Gastrocnemius medialis (tissue), 4 donors: ENCODE measurements around the gene MILR1. TPM values are rescaled to one million over a fixed set of nuclear protein-coding genes. Genes with fewer than 3 reads are reported as not detected.
A peak's percentile ranks its signal among the peaks of the same experiment; 100 is the strongest.

ENCODE experiments used
- ATAC-seq, 2 donors: fragments of 150-250 bp; one replicate each; pipeline ENCODE4 v1.9.1; 2016
- DNase-seq, 2 donors: peaks; one replicate each; pipeline ENCODE4 v3.0.0-alpha.2; 2019
- H3K27ac ChIP-seq, 4 donors: fragments of 200-600 bp; sonication (generic); 1 replicate in 1 of 4; 2 replicates in 3 of 4; pipeline ENCODE4 v1.5.1; 2016 to 2018; ENCODE audit warnings: mild to moderate bottlenecking in 2 of 4, moderate library complexity in 1 of 4
- H3K27me3 ChIP-seq, 3 donors: fragments of 200-600 bp; sonication (generic) in 2 of 3; 1 replicate in 1 of 3; 2 replicates in 2 of 3; pipeline versions ENCODE4 v1.5.1 to v1.6.0; 2016 to 2019; ENCODE audit warnings: mild to moderate bottlenecking in 1 of 3, moderate library complexity in 1 of 3
- H3K36me3 ChIP-seq, 2 donors: fragments of 200-600 bp; sonication (generic) in 1 of 2; one replicate each; pipeline ENCODE4 v1.5.1; 2017 to 2018
- H3K4me1 ChIP-seq, 2 donors: fragments of 200-600 bp; sonication (generic) in 1 of 2; one replicate each; pipeline ENCODE4 v1.5.1; 2016 to 2017; ENCODE audit warnings: mild to moderate bottlenecking in 2 of 2
- H3K4me3 ChIP-seq, 4 donors: fragments of 200-600 bp; sonication (generic) in 3 of 4; 1 replicate in 1 of 4; 2 replicates in 3 of 4; pipeline ENCODE4 v1.5.1; 2016 to 2019; ENCODE audit warnings: mild to moderate bottlenecking in 2 of 4
- H3K9me3 ChIP-seq, 3 donors: fragments of 200-600 bp; sonication (generic) in 2 of 3; 1 replicate in 1 of 3; 2 replicates in 2 of 3; pipeline ENCODE4 v1.5.1; 2016 to 2019
- CTCF ChIP-seq, 5 experiments: fragments of 450-650 bp in 3 of 5; fragments of 200-600 bp in 2 of 5; sonication (generic) in 2 of 5; IDR thresholded peaks in 4 of 5; conservative IDR thresholded peaks in 1 of 5; 1 replicate in 4 of 5; 2 replicates in 1 of 5; pipeline ENCODE4 v1.5.1; 2016 to 2019; ENCODE audit warnings: antibody characterized with exemption in 5 of 5, mild to moderate bottlenecking in 3 of 5, moderate library complexity in 3 of 5
- POLR2A ChIP-seq, 2 donors: fragments of 450-650 bp; IDR thresholded peaks; one replicate each; pipeline ENCODE4 v1.6.1; 2017; ENCODE audit warnings: antibody characterized with exemption in 2 of 2, mild to moderate bottlenecking in 2 of 2, moderate library complexity in 2 of 2
- in situ Hi-C, 4 donors: fragments of 200-750 bp; cut with MboI; loops; one replicate each; pipeline versions ENCODE4 v1.15.0 to v1.8.0; 2017; ENCODE audit warnings: low sequenced_read_pairs in 4 of 4
- intact Hi-C: fragments of 100-400 bp; cut with DNase I; formaldehyde crosslinking; loops from one replicate; pipeline ENCODE4 v1.15.1; 2023; ENCODE audit warnings: low total_unique reads
- total RNA-seq, 4 donors: library from RNA; depleted of rRNA; stranded (reverse); fragments of >200 nt; gene quantifications; one replicate each; pipeline versions ENCODE4 v1.1.0 to v1.2.3, GENCODE V29; 2016

MILR1 gene
- total RNA-seq, 4 donors from 2014 or later, result 0.76 to 3.3 (median 2.2) TPM; not detected in 1

GRCh38 chr17:64442541-64442971, 6.4 kb upstream of the MILR1 start:
- H3K4me1 ChIP-seq, result no peaks in the 10 kb centered on the region
- no peaks in the 10 kb centered on the region for H3K27me3 ChIP-seq
- in situ Hi-C loops, result loop anchor here in 1 of 4 donors (25.0 kb wide), 1 partner anchor 530 kb away; the partner anchor contains the start of genes CSHL1 and GH1
- DNase-seq, result no peak
- H3K4me3 ChIP-seq, result no peak overlapping the region
- no peak for TF ChIP-seq POLR2A (IDR thresholded peaks at IDR 0.05)
- TF ChIP-seq CTCF (IDR thresholded peaks at IDR 0.05 in 4 of 5, conservative IDR thresholded peaks at IDR 0.05 in 1 of 5), result no peak
- H3K27ac ChIP-seq, result no peak overlapping the region
- peaks cover 0 to 6% (median 0%) of the 10 kb centered on the region in 3 donors for H3K9me3 ChIP-seq
- no peak for ATAC-seq
- H3K36me3 ChIP-seq, result no peaks in the 10 kb centered on the region
- intact Hi-C loops, result no loop called here

- H3K36me3 ChIP-seq, result no peaks in the 10 kb centered on the region
- DNase-seq, result no peak
- in situ Hi-C loops (loop anchor here in 1 of 4 donors (25.0 kb wide), 1 partner anchor 531 kb away; the partner anchor contains the start of genes CSHL1 and GH1), intact Hi-C loops (no loop called here)
- H3K27ac ChIP-seq, result no peak overlapping the region
- no peaks in the 10 kb centered on the region for H3K27me3 ChIP-seq
- H3K9me3 ChIP-seq, result no peaks in the 10 kb centered on the region
- H3K4me3 ChIP-seq, result no peak overlapping the region
- H3K4me1 ChIP-seq, result no peaks in the 10 kb centered on the region
- TF ChIP-seq CTCF (IDR thresholded peaks at IDR 0.05 in 4 of 5, conservative IDR thresholded peaks at IDR 0.05 in 1 of 5) (no peak), POLR2A (IDR thresholded peaks at IDR 0.05) (no peak)
- ATAC-seq, result no peak
These were observed 5.7 kb upstream of the MILR1 start for GRCh38 chr17:64443086-64443760.

- no peaks in the 10 kb centered on the region for H3K36me3 ChIP-seq
- ATAC-seq, result no peak
- no peaks in the 10 kb centered on the region for H3K27me3 ChIP-seq
- intact Hi-C loops (no loop called here), in situ Hi-C loops (loop anchor here in 1 of 4 donors (25.0 kb wide), 1 partner anchor 535 kb away; the partner anchor contains the start of genes CSHL1 and GH1)
- no peak overlapping the region for H3K27ac ChIP-seq
- DNase-seq, result no peak
- H3K4me3 ChIP-seq, result no peak overlapping the region
- TF ChIP-seq POLR2A (IDR thresholded peaks at IDR 0.05), result no peak
- TF ChIP-seq CTCF (IDR thresholded peaks at IDR 0.05 in 4 of 5, conservative IDR thresholded peaks at IDR 0.05 in 1 of 5), result no peak
- H3K4me1 ChIP-seq, result no peaks in the 10 kb centered on the region
- no peaks in the 10 kb centered on the region for H3K9me3 ChIP-seq
These were observed 1.4 kb upstream of the MILR1 start for GRCh38 chr17:64447526-64447925.

GRCh38 chr17:64449545-64449944, 630 bp downstream of the MILR1 start:
- Histone ChIP-seq H3K36me3 (no peaks in the 10 kb centered on the region), H3K4me1 (no peaks in the 10 kb centered on the region), H3K27ac (peak overlapping the region in 2 of 4 donors; percentile 16 to 23), H3K27me3 (no peaks in the 10 kb centered on the region), H3K9me3 (no peaks in the 10 kb centered on the region), H3K4me3 (no peak overlapping the region)
- TF ChIP-seq POLR2A (IDR thresholded peaks at IDR 0.05) (no peak), CTCF (IDR thresholded peaks at IDR 0.05 in 4 of 5, conservative IDR thresholded peaks at IDR 0.05 in 1 of 5) (no peak)
- intact Hi-C loops, result no loop called here
- DNase-seq (no peak), ATAC-seq (no peak)
- in situ Hi-C loops, result loop anchor here in 1 of 4 donors (25.0 kb wide), 1 partner anchor 537 kb away; the partner anchor contains the start of genes CSHL1 and GH1
